NCI-H1694 treated with DMSO at 0.1 percent for 48 hours (cell line): Measurements from ENCODE around the gene GPR158.

Source experiments
- DNase-seq: peaks from one replicate; lab custom pipeline; 2025; lab: John Stamatoyannopoulos, UW

GPR158 gene

GRCh38 chr10:25405871-25406270, 231.1 kb downstream of the GPR158 start:
- no peak for DNase-seq

GRCh38 chr10:25417611-25418010, 242.8 kb downstream of the GPR158 start:
- DNase-seq, result no peak

- DNase-seq, result no peak
Observed at GRCh38 chr10:25425776-25426175, 251.0 kb downstream of the GPR158 start.

GRCh38 chr10:25436431-25436830, 261.6 kb downstream of the GPR158 start:
- no peak for DNase-seq

GRCh38 chr10:25441270-25441669, 266.5 kb downstream of the GPR158 start:
- DNase-seq, result no peak

- no peak for DNase-seq
Observed at GRCh38 chr10:25444266-25444665, 269.5 kb downstream of the GPR158 start.

GRCh38 chr10:25451401-25451800, 276.6 kb downstream of the GPR158 start:
- no peak for DNase-seq

- no peak for DNase-seq
Observed at GRCh38 chr10:25453619-25454018, 278.8 kb downstream of the GPR158 start.

- DNase-seq, result no peak
Observed at GRCh38 chr10:25455980-25456567, 281.3 kb downstream of the GPR158 start.

- DNase-seq, result no peak
Observed at GRCh38 chr10:25457552-25457951, 282.8 kb downstream of the GPR158 start.

- peak; percentile 10 for DNase-seq
Observed at GRCh38 chr10:25465582-25466372, 291.0 kb downstream of the GPR158 start.

GRCh38 chr10:25467881-25468280, 293.1 kb downstream of the GPR158 start:
- no peak for DNase-seq

GRCh38 chr10:25481467-25481866, 306.7 kb downstream of the GPR158 start:
- DNase-seq, result no peak

GRCh38 chr10:25483999-25484398, 309.2 kb downstream of the GPR158 start:
- DNase-seq, result no peak

- DNase-seq, result no peak
Observed at GRCh38 chr10:25487266-25487665, 312.5 kb downstream of the GPR158 start.

- no peak for DNase-seq
Observed at GRCh38 chr10:25492040-25492439, 317.2 kb downstream of the GPR158 start.

GRCh38 chr10:25492680-25493079, 317.9 kb downstream of the GPR158 start:
- no peak for DNase-seq

GRCh38 chr10:25493122-25493893, 318.5 kb downstream of the GPR158 start:
- DNase-seq, result no peak

- no peak for DNase-seq
Observed at GRCh38 chr10:25497246-25497645, 322.4 kb downstream of the GPR158 start.

GRCh38 chr10:25498645-25499044, 323.8 kb downstream of the GPR158 start:
- DNase-seq, result no peak

GRCh38 chr10:25501912-25502311, 327.1 kb downstream of the GPR158 start:
- DNase-seq, result no peak

- DNase-seq, result no peak
Observed at GRCh38 chr10:25502453-25502852, 327.7 kb downstream of the GPR158 start.

GRCh38 chr10:25504306-25504705, 329.5 kb downstream of the GPR158 start:
- no peak for DNase-seq
